HG03520 (cell line): ENCODE results near the gene GDI2.
"Not testable (repeated sequence)": the region's sequence is repeated elsewhere in the genome, so short reads cannot be mapped to it uniquely, and the experiment has no call there.

Experiments used
- ATAC-seq: cut with Tn5 transposase; IDR thresholded peaks from one replicate; pipeline ENCODE4 v1.9.1; 2021; ENCODE audit warnings: mild to moderate bottlenecking, moderate library complexity; ENCODE audit not compliant: unreplicated experiment

GDI2 gene

DNA sequence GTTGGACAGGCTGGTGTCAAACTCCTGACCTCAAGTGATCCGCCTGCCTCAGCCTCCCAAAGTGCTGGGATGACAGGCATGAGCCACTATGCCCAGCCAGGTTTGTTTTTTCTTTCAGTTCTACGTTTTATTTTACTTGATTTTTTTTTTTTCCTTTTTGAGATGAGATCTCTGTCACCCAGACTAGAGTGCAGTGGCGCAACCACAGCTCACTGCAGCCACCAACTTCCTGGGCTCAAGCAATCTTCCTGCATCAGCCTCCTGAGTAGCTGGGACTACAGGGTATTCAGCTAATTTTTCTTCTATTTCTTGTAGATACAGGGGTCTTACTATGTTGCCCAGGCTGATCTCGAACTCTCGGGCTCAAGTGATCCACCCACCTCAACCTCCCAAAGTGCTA is 24.3 kb downstream of the GDI2 start:
- ATAC-seq, result no peak

DNA sequence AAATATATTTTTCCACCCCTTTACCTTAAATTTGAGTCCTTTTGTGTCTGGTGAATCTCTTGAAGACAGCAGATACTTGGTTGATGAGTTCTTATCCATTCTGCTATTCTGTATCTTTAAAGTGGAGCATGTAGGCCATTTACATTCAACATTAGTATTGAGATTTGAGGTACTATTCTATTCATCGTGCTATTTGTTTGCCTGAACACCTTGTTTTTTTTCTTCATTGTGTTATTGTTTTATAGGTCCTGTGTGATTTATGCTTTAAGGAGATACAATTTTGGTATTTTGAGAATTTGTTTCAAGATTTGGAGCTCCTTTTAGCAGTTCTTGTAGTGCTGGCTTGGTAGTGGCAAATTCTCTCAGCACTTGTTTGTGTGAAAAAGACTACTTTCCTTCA is 29.9 kb downstream of the GDI2 start:
- ATAC-seq, result no peak

GRCh38 chr10:5782174-5782573 is 31.1 kb downstream of the GDI2 start:
- no peak for ATAC-seq

- ATAC-seq, result no peak
Observed at GRCh38 chr10:5779730-5780129, 33.5 kb downstream of the GDI2 start.

DNA sequence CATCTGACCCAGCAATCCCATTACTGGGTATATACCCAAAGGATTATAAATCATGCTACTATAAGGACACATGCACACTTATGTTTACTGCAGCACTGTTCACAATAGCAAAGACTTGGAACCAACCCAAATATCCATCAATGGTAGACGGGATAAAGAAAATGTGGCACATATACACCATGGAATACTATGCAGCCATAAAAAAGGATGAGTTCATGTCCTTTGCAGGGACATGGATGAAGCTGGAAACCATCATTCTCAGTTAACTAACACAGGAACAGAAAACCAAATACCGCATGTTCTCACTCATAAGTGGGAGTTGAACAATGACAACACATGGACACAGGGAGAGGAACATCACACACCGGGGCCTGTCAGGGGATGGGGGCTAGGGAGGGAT is 35.5 kb downstream of the GDI2 start:
- ATAC-seq, result not testable (repeated sequence)

DNA sequence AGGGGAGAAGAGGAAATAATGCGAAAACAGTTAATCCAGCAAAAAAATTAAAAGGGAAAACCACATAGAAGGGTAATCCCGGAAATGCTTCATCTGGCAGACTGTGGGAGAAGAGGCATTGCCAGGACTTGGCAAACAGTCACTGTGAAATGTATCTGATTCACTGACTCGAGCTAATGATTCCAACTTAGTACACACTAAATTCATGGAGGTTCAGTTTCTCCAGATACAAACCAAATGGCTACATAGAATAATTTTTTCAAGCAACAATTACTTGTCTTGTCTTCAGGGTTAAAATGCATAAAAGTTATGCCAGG is 36.4 kb downstream of the GDI2 start:
- ATAC-seq, result no peak

- ATAC-seq, result no peak
Observed at GRCh38 chr10:5776136-5776880, 36.9 kb downstream of the GDI2 start.

DNA sequence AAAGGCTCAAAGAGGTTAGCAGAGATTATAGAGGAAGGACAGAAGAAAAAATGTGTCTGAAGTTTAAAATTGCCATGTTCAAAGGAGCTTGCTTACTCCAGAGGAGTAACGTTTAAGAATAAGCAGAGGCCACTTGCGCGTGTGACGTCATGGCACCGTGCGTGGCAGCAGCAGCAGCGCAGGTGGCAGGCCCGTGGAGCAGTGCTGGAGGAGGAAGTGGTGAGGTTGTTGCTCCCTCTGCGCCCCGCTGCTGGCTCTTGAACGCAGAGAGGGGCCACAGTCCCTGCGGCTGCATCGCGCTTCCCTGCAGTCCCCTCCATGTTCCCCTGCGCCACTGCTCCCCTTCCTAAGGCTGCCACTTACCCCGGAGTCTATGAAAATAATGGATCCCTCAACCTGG is 37.5 kb downstream of the GDI2 start:
- no peak for ATAC-seq

DNA sequence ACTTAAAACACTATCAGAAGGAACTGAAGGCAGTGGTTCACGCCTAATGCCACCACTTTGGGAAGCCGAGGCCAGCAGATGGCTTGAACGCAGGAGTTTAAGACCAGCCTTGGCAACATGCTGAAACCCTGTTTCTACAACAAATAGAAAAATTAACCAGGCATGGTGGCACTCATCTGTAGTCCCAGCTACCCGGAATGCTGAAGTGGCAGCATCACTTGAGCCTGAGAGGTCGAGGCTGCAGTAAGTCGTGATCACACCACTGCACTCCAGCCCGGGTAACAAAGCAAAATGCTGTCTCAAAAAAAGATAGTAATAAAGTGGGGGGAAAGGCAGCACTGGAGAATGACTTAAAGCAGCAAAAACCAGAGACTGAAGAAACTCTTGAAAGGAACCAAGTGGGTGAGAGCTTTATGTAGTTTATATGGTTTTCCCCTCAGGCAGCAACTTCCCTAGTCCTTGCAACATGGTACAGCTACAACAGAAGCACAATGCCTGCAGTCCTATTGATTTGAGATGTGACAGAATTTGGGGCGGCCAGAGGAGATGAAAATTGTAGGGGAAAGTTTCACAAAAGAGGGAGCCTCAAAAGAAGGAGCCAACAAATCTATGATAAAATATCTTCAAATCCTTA is 38.1 kb downstream of the GDI2 start:
- ATAC-seq, result no peak

- no peak for ATAC-seq
Observed at GRCh38 chr10:5766189-5766588, 47.0 kb downstream of the GDI2 start.

DNA sequence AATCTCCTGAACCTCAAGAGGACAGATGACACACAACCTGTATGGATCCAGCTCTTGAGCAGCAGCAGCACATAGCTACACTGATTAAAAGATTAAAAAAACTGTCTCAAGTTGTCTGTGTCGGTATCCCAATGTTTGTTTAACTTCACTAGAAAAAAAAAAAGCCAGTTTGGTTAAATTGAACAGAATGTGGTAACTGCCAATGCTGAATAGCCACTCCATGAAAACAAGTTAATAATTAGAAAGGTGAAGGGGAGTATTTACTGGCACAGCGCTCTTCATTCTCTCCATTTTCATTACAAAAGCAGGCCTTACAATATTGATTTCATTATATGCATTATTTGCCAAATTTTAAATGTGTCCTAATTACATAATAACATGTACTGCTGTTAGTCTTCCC is 47.6 kb downstream of the GDI2 start:
- ATAC-seq, result no peak

- ATAC-seq, result no peak
Observed at GRCh38 chr10:5764422-5765297, 48.6 kb downstream of the GDI2 start.

DNA sequence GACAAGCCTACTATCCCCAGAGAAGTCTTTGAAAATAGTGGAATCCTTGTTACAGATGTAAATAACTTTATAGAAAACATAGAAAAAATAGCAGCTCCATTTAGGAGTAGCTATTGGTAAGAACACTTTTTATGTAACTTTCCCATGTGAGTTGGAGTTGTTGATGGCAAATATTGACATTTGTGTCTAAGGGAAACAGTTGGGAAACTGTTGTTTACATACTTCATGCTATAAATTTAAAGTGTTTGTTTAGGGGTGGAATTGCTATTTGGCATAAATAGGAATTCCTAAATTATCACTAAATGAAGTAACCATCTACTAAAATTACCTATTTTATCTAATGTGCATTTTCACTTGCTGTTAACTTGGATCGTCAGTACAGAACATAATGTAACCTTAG is 50.7 kb downstream of the GDI2 start:
- ATAC-seq, result no peak

GRCh38 chr10:5761220-5761619 is 52.0 kb downstream of the GDI2 start:
- no peak for ATAC-seq

GRCh38 chr10:5760515-5760914 is 52.7 kb downstream of the GDI2 start:
- no peak for ATAC-seq

- ATAC-seq, result no peak
Observed at GRCh38 chr10:5758927-5759326, 54.3 kb downstream of the GDI2 start.

DNA sequence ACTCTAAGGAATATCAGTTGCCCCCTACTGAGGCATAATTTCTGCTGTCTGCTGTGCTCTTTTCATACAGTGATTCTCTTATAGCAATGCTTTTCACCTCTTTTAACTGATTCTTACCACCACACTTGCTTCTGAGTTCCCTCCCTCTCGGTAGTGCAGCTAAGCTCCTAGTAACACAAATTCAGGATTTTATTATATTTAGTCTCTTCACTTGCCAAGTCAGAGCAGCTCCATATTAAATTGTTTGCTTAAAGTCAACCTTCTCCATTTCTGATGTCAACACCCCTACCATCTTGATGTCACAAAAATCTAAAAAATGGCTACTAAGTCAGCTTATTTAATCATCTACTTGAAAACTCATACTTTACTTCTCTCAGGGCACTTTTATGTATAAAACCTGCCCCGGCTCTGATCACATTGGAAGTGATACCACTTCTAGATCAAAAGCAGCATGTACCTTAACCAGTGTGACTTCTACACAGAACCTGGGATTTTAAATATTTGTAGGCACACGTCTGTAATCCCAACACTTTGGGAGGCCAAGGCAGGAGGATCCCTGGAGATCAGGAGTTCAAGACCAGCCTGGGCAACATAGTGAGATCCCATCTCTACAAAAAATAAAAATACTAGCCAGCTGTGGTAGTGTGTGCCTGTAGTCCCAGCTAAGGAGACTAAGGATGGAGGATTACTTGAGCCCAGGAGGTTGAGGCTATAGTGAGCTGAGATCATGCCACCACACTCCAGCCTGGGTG is 55.3 kb downstream of the GDI2 start:
- ATAC-seq, result no peak

DNA sequence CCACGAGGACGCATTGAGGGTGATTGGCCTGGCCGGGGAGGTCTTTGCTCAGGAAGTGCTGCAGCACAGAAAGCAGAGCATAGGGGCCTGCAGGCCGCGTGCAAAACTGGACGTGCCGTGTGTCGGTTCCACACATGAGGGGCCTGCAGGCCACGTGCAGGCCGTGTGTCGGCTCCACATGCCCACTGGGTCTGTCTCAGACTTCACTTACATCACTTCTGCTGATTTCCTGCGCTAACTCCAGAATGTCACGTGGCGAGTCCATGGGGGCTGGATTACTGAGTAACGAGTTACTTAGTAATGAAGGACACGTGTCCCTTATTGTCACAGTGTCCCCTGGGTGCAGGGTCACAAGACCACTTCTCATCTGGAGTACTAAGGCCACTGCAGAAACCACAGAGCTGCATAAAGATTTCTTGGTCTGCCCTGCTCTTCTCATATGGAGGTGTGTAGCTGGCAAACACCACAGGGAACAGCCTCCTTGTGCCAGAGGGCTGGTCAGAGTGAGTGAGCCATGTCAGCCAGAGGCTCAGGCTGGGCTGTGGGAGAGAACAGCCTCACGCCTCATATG is 60.8 kb downstream of the GDI2 start:
- no peak for ATAC-seq

- ATAC-seq, result no peak
Observed at GRCh38 chr10:5751601-5752253, 61.5 kb downstream of the GDI2 start.

GRCh38 chr10:5748394-5748803 is 64.8 kb downstream of the GDI2 start:
- no peak for ATAC-seq
